GM23338 (cell line): ENCODE data around the gene RRAD.

Experiments used
- CREB1 ChIP-seq: fragments of 250-450 bp; sonication (Bioruptor Pico); IDR thresholded peaks from 2 replicates; pipeline ENCODE4 v1.5.0; 2020; ENCODE audit warnings: low read depth, mild to moderate bottlenecking, moderate library complexity
- EZH2 ChIP-seq: fragments of 200-600 bp; sonication (generic); IDR thresholded peaks from one replicate; pipeline ENCODE4 v1.8.0; 2017; ENCODE audit warnings: antibody characterized with exemption, mild to moderate bottlenecking, low read depth; ENCODE audit not compliant: unreplicated experiment
- EZH2phosphoT487 ChIP-seq: fragments of 200-600 bp; sonication (generic); IDR thresholded peaks from one replicate; pipeline ENCODE4 v1.8.1; 2018; ENCODE audit warnings: antibody characterized with exemption; ENCODE audit not compliant: unreplicated experiment
- JUNB ChIP-seq: IDR thresholded peaks from one replicate; pipeline ENCODE4 v1.6.1; 2016; ENCODE audit warnings: antibody characterized with exemption; ENCODE audit not compliant: unreplicated experiment
- POLR2AphosphoS5 ChIP-seq: IDR thresholded peaks from 2 replicates; pipeline ENCODE4 v1.6.1; 2016; ENCODE audit warnings: antibody characterized with exemption, low read depth
- ZNF331 ChIP-seq: fragments of 250-450 bp; sonication (Bioruptor Pico); IDR thresholded peaks from 2 replicates; pipeline ENCODE4 v1.5.0; 2020; ENCODE audit warnings: low read depth, mild to moderate bottlenecking, moderate library complexity
- TF ChIP-seq, protein P1 (sequence below), 2 experiments: fragments of 200-600 bp in 1 of 2; sonication (generic) in 1 of 2; conservative IDR thresholded peaks; 2 replicates each; pipeline versions ENCODE4 v1.5.1 to v1.6.1; 2016 to 2017; ENCODE audit warnings: antibody characterized with exemption in 2 of 2, low read depth in 2 of 2, mild to moderate bottlenecking in 2 of 2, moderate library complexity in 1 of 2
- TF ChIP-seq, protein P2 (sequence below): IDR thresholded peaks from one replicate; pipeline ENCODE4 v1.6.1; 2018; ENCODE audit warnings: antibody characterized with exemption; ENCODE audit not compliant: unreplicated experiment
- TF ChIP-seq, protein P3 (sequence below): IDR thresholded peaks from 2 replicates; pipeline ENCODE4 v1.6.1; 2016; ENCODE audit warnings: antibody characterized with exemption

DNA sequence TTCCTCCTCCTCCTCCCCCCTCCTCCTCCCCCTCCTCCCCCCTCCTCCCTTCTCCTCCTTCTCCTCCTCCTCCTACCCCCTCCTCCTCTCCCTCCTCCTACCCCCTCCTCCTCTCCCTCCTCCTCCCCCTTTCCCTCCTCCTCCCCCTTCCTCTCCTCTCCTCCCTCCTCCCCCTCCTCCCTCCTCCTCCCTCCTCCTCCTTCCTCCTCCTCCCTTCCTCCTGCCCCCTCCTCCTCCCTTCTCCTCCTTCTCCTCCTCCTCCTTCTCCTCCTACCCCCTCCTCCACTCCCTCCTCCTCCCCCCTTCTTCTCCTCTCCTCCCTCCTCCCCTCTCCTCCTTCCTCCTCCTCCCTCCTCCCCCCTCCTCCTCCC, 51.7 kb downstream of the RRAD start:
- TF ChIP-seq, protein P1, sequence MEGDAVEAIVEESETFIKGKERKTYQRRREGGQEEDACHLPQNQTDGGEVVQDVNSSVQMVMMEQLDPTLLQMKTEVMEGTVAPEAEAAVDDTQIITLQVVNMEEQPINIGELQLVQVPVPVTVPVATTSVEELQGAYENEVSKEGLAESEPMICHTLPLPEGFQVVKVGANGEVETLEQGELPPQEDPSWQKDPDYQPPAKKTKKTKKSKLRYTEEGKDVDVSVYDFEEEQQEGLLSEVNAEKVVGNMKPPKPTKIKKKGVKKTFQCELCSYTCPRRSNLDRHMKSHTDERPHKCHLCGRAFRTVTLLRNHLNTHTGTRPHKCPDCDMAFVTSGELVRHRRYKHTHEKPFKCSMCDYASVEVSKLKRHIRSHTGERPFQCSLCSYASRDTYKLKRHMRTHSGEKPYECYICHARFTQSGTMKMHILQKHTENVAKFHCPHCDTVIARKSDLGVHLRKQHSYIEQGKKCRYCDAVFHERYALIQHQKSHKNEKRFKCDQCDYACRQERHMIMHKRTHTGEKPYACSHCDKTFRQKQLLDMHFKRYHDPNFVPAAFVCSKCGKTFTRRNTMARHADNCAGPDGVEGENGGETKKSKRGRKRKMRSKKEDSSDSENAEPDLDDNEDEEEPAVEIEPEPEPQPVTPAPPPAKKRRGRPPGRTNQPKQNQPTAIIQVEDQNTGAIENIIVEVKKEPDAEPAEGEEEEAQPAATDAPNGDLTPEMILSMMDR (conservative IDR thresholded peaks at IDR 0.05; ENCODE audit: low read depth in 2 of 2) = no peak
- no peak for TF ChIP-seq POLR2AphosphoS5
- no peak for TF ChIP-seq EZH2phosphoT487
- TF ChIP-seq, protein P2, sequence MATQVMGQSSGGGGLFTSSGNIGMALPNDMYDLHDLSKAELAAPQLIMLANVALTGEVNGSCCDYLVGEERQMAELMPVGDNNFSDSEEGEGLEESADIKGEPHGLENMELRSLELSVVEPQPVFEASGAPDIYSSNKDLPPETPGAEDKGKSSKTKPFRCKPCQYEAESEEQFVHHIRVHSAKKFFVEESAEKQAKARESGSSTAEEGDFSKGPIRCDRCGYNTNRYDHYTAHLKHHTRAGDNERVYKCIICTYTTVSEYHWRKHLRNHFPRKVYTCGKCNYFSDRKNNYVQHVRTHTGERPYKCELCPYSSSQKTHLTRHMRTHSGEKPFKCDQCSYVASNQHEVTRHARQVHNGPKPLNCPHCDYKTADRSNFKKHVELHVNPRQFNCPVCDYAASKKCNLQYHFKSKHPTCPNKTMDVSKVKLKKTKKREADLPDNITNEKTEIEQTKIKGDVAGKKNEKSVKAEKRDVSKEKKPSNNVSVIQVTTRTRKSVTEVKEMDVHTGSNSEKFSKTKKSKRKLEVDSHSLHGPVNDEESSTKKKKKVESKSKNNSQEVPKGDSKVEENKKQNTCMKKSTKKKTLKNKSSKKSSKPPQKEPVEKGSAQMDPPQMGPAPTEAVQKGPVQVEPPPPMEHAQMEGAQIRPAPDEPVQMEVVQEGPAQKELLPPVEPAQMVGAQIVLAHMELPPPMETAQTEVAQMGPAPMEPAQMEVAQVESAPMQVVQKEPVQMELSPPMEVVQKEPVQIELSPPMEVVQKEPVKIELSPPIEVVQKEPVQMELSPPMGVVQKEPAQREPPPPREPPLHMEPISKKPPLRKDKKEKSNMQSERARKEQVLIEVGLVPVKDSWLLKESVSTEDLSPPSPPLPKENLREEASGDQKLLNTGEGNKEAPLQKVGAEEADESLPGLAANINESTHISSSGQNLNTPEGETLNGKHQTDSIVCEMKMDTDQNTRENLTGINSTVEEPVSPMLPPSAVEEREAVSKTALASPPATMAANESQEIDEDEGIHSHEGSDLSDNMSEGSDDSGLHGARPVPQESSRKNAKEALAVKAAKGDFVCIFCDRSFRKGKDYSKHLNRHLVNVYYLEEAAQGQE = no peak
- TF ChIP-seq EZH2 = no peak
- TF ChIP-seq ZNF331 (CRISPR knock-in tag) = no peak
- TF ChIP-seq, protein P3, sequence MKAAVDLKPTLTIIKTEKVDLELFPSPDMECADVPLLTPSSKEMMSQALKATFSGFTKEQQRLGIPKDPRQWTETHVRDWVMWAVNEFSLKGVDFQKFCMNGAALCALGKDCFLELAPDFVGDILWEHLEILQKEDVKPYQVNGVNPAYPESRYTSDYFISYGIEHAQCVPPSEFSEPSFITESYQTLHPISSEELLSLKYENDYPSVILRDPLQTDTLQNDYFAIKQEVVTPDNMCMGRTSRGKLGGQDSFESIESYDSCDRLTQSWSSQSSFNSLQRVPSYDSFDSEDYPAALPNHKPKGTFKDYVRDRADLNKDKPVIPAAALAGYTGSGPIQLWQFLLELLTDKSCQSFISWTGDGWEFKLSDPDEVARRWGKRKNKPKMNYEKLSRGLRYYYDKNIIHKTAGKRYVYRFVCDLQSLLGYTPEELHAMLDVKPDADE = no peak
- no peak for TF ChIP-seq JUNB
- no peak for TF ChIP-seq CREB1 (CRISPR knock-in tag)
